ENCODE measurements around the gene MKKS.

Gene MKKS

DNA sequence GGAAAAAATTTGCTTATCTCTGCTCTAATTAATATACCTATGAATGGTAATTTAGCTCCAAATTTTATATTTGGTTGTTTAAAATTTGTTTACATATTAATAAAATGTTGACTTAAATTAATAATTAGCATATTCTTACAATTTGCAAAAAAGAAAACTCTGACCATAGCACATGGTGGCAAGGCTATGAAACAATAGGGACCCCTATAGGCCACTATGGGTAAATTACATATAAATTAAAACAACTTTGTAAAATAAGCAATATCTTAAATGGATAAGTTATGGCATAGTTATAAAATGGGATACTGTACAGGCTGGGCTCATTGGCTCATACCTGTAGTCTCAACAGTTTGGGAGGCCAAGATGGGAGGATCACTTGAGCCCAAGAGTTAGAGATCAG lies 76.0 kb downstream of the MKKS start:
- no peak overlapping the region for H3K4me3 ChIP-seq (ENCODE audit: low read length)
- TF ChIP-seq ZNF274 (IDR thresholded peaks at IDR 0.05; ENCODE audit: low read depth, low read length) = no peak

DNA sequence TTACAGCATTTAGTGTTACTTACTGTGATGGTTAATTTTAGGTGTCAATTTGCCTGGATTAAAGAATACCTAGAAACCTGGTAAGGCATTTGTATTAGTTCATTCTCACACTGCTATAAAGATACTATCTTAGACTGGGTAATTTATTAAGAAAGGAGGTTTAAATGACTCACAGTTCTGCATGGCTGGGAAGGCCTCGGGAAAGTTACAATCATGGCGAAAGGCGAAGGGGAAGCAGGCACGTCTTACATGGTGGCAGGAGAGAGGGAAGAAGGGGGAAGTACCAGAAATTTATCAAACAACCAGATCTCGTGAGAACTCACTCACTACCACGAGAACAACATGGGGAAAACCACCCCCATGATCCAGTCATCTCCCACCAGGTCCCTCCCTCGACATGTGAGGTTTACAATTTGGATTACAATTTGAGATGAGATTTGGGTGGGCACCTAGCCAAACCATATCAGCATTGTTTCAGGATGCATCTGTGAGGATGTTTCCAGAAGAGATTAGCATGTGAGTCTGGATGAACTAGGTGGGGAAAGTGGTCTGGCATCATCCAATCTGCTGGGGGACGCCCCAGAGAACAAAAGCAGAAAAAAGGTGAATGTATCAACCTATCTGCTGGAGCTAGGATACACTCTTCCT lies 76.8 kb downstream of the MKKS start:
- H3K4me3 ChIP-seq (ENCODE audit: low read length) = no peak overlapping the region
- TF ChIP-seq ZNF274 (IDR thresholded peaks at IDR 0.05; ENCODE audit: low read depth, low read length) = no peak

DNA sequence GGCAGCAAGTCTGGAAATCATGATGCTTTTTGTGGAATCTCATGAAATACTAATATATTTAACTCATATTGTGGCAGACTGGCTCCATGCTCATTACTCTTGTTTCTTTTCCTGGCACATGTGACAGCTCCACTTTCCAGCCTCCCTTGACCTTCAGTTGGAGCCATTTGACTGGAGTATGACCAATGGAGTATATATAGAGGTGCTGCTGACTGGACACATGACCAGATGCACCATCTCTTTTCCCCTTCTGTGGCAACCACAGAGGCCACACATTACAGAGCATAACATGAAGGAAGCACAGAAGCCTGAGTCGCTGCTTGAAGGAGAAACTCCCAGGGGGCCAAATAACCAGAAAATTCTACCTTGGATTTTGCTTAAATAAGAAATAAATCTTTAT lies 77.4 kb downstream of the MKKS start:
- TF ChIP-seq ZNF274 (IDR thresholded peaks at IDR 0.05; ENCODE audit: low read depth, low read length) = no peak
- no peak overlapping the region for H3K4me3 ChIP-seq (ENCODE audit: low read length)

DNA sequence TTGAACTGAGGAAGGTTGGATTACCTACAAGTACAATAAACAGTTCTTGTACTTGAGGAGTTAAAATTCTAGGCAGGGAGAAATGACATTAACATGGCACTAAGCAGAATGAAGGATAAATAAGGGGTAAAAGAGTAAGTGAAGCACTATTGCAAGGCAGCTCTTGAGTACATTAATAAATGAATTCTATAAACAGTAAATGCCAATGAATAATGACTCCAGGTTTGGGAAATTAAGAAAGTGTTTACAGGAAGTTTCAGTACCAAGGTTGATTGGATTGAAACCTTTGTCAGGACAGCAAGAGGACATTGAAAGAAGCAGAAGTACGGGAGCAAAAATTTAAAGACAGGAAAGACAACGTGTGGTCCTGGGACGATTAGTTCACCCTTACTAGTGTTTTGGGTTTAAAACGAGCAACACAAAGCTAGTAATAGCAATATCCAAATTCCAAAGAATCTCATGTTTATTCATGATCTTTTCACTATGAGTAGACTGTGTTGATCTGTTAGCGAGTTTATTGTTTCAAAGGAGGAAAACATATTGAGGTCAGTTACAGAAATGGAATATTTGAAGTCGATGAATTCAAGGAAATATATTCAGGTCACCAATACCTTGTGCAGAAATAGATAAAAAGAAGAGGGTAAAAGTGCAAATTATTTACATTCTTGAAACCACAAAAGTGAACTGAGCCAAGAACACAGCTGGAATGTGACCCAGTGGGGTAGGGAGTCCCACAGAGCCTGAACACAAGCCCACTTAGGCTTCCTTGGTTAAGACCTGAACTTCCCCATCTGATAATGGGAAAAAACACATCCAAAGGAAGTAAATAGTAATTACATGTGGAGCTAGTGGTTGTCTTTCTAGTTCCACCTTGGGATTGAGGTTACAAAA lies 80.8 kb downstream of the MKKS start:
- no peak for TF ChIP-seq ZNF274 (IDR thresholded peaks at IDR 0.05; ENCODE audit: low read depth, low read length)

More for the DNA sequence above, 80.8 kb downstream of the MKKS start:
- H3K4me3 ChIP-seq (ENCODE audit: low read length) = no peak overlapping the region
